Astrocyte of the cerebellum (primary cell): ENCODE measurements around the gene SNAP25.

Experiments used
- DNase-seq: peaks from one replicate; pipeline ENCODE4 v3.0.0-alpha.2; 2011; ENCODE audit warnings: low read depth
- H3K4me3 ChIP-seq: 2 replicates; pipeline ENCODE4 v1.5.1; 2011; ENCODE audit warnings: mild to moderate bottlenecking, low read depth, low read length, moderate library complexity
- CTCF ChIP-seq: IDR thresholded peaks from 2 replicates; pipeline ENCODE4 v1.5.1; 2012; ENCODE audit warnings: low read length, low read depth, moderate library complexity, mild to moderate bottlenecking; ENCODE audit errors: missing control alignments
- in situ Hi-C: cut with HindIII; loops from 2 replicates; pipeline ENCODE4 v1.10.0; 2017; ENCODE audit warnings: low sequenced_read_pairs

The SNAP25 gene

DNA sequence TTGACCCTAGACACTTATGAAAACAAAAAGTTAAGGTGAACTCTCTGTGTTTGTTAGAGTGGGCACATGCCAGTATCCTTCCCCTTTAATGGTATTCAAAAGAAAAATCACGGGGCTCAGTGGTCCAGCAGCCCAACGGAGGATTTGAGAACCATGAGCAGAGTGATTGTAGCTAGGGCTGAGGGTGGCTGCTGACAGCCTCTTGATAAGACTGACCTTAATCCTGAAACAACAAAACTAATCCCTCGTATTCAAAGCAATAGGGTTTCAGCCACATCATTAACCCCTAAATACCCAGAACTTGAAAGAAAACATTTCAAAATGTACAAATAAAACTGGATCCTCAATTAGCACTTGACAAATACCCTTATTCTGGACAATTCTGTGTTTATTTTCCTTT, 95.1 kb downstream of the SNAP25 start:
- in situ Hi-C loops = no loop called here
- no peak for TF ChIP-seq CTCF
- DNase-seq = no peak
- H3K4me3 ChIP-seq = no peak overlapping the region

GRCh38 chr20:10314198-10314597, 95.6 kb downstream of the SNAP25 start:
- no peak for TF ChIP-seq CTCF
- in situ Hi-C loops = no loop called here
- peak; percentile 55 for DNase-seq

DNA sequence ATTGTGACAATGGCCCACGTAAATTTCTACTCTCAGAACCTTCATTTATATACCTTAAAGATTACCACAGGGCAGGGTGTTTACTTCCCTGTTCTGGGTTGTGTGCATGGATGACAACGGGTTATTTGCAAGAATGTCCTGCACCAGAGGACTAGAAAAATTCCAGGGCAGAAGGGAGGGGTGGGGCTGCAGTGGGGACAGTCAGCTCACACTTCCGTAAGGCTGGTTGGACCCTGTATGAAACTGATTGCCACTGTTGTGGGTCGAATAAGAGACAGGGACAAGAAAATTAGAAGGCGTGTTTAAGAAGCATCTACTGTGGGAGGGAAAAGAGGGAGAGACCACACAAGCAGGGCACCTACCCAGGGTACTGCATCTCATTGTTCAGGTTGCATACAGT, 96.5 kb downstream of the SNAP25 start:
- no peak for DNase-seq
- in situ Hi-C loops = no loop called here
- no peak overlapping the region for H3K4me3 ChIP-seq
- TF ChIP-seq CTCF = no peak

More at GRCh38 chr20:10314198-10314597, 95.6 kb downstream of the SNAP25 start:
- no peak overlapping the region for H3K4me3 ChIP-seq

GRCh38 chr20:10316582-10316981, 98.0 kb downstream of the SNAP25 start:
- no peak for DNase-seq
- TF ChIP-seq CTCF = no peak
- in situ Hi-C loops = no loop called here

GRCh38 chr20:10318291-10319024, 99.8 kb downstream of the SNAP25 start:
- DNase-seq = no peak
- no peak overlapping the region for H3K4me3 ChIP-seq
- no peak for TF ChIP-seq CTCF
- in situ Hi-C loops = no loop called here

More at GRCh38 chr20:10316582-10316981, 98.0 kb downstream of the SNAP25 start:
- no peak overlapping the region for H3K4me3 ChIP-seq

DNA sequence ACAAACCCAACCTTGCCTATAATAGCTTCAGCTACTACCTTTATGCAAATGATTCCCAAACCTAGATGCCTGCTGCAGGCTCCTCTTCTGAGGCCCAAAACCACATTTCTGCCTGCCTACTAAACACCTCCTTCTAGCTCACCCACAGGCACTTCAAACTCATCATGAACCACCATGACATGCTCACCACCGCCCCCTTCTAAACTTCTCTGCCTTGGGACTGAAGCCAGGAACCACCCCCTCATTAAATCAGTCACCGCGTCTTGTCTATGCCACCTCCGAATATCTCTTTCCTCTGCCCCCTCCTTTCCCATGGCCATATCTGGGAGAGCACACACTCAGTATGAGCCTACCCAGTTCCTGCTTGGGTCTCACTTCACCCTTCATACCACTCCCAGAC, 101.2 kb downstream of the SNAP25 start:
- TF ChIP-seq CTCF = no peak
- no peak for DNase-seq
- H3K4me3 ChIP-seq = no peak overlapping the region
- in situ Hi-C loops = no loop called here
